ENCODE data around the gene SKIC8.

The SKIC8 gene

DNA sequence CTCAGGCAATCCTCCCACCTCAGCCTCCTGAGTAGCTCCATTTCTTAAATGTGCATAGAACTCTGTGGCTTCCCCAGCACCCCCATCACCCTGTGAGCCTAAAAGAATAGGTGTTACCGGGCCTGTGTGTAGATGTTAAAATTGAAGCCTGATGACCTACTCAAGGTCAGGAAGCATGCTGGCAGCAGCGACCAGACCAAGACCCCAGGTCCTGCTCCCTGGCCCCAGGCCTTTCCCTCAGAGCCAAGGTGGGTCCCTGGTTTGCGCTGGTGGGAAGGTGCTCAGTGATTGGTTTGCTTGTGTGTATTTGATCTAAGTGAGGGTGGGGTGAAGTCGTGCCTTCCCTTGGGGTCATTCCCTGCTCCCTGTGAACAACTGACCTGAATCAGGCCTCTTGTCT lies 22.4 kb upstream of the SKIC8 start:
- DNase-seq (ENCODE audit: low spot score) = no peak

- no peak for DNase-seq (ENCODE audit: low spot score)
Measured at GRCh38 chr15:78321041-78321570, 21.7 kb upstream of the SKIC8 start.

GRCh38 chr15:78320183-78320582 lies 20.8 kb upstream of the SKIC8 start:
- DNase-seq (ENCODE audit: low spot score) = no peak

GRCh38 chr15:78319588-78319987 lies 20.2 kb upstream of the SKIC8 start:
- no peak for DNase-seq (ENCODE audit: low spot score)

- DNase-seq (ENCODE audit: low spot score) = no peak
Measured at GRCh38 chr15:78317145-78317836, 17.9 kb upstream of the SKIC8 start.

DNA sequence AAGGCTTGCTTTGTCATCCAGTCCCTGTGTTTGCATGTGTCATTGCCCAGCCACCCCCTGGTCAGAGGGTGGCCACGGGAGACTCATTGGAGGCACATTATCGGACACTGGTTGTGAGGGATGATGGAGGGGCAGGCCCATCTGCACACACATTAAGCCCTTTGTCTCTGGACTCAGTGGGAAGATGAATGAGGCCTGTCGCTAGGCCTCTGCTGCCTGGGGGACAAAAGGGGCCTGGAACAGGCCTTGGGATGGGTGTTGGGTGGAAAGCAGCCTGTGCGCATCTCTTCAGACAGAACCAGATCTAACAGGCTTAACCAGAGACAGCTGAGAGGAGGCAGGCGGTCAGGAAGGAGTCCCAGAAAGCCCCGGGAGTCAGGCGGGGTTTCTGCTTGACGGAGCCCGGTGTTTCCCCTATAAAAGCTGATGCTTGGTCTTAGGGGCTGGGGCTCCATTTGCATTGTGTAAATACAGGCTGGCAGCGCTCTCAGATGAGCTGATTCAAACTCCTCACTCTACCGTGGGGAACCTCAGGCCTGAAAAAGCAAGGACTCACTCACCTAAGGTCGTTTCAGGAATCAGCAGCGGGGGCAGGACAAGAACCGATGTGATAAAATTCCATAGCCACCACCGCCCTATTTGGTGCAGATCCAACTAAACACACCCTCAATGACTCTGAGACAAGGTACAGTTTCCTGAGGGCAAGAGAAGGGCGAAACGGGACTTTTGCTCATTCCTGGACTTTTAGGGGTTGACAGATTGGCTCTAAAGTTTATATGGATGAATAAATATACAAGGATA lies 17.1 kb upstream of the SKIC8 start:
- DNase-seq (ENCODE audit: low spot score) = no peak

- no peak for DNase-seq (ENCODE audit: low spot score)
Measured at GRCh38 chr15:78315686-78316282, 16.4 kb upstream of the SKIC8 start.

DNA sequence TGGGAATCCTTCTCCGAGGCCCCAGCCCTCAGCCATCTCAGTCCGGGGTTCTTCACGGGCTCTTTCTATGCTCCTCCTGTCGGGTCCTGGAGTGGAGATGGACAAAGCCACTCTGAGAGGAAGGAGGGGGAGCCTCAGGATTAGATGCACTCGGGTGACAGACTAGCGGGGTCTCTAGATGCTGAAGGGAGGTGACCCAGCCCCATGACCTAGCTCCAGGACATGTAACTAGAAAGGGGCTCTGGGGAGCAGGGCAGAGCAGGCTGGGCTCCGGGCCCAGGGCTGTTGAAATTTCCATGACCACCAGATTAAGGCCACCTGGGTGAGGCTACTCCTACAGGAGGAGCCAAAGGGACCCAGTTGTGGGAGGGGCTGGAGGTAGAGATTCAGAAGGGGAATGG lies 14.8 kb upstream of the SKIC8 start:
- DNase-seq (ENCODE audit: low spot score) = no peak

DNA sequence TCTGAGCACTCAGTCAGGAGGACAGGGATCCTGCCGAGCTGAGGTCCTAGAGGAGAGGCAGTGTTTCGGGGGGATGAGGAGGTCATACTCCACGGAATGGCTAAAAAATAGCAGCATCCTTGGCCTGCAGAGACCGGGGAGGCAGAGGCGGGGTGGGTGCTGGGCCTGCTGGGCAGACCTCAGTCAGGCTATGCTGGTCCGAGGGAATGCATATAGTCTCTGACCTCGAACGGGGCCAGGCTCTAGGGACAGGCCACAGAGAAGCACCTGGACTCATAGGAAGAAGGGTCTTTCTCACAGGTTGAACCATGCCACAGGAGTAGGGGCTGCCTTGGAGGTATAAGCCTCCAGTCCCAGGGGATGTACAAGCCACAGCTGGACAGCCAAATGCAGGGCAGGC lies 14.0 kb upstream of the SKIC8 start:
- DNase-seq (ENCODE audit: low spot score) = no peak

- DNase-seq (ENCODE audit: low spot score) = no peak
Measured at GRCh38 chr15:78312957-78313356, 13.5 kb upstream of the SKIC8 start.

DNA sequence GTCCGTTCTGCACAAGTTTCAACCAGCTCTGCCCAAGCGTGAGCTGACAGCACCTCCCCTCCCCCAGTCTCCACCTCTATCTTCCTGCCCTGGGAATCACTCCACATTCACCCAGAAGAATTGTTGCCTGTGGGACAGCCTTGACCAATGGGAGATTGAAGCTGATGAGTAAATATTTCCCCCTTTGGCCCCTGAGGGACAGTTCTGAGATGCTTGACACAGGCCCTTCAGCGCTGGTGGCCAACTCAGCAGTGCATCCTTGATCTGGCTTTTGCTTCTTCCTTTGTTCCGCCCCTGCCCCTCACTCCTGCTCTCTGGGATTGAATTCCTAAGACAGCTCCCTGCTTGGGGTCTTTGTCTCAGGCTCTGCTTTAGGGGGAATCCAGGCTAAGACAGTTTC lies 13.1 kb upstream of the SKIC8 start:
- no peak for DNase-seq (ENCODE audit: low spot score)

DNA sequence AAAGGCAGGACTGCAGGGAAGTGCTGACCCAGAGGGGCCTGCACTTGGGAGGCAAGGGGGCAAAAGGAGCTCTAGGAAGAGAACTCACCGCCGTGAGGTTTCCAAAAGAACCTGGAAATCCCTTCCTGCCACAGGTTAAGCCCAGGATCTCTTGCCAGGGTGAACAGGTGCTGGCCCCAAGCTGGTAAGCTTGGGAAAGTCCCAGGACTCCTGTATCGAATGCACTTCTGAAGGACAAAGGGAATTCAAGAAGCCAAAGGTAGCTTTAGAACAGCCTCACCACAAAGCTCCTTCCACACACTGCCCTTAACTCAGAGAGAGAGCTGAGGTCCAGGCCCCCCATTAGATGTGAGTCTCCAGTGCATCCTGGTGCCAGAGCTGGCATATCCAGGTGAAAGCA lies 11.9 kb upstream of the SKIC8 start:
- no peak for DNase-seq (ENCODE audit: low spot score)

- no peak for DNase-seq (ENCODE audit: low spot score)
Measured at GRCh38 chr15:78308422-78309032, 9.1 kb upstream of the SKIC8 start.

- no peak for DNase-seq (ENCODE audit: low spot score)
Measured at GRCh38 chr15:78307976-78308375, 8.6 kb upstream of the SKIC8 start.

GRCh38 chr15:78306176-78306774 lies 6.9 kb upstream of the SKIC8 start:
- no peak for DNase-seq (ENCODE audit: low spot score)

- DNase-seq (ENCODE audit: low spot score) = no peak
Measured at GRCh38 chr15:78304216-78305066, 5.0 kb upstream of the SKIC8 start.

GRCh38 chr15:78302579-78303312 lies 3.3 kb upstream of the SKIC8 start:
- no peak for DNase-seq (ENCODE audit: low spot score)

GRCh38 chr15:78301828-78302227 lies 2.4 kb upstream of the SKIC8 start:
- DNase-seq (ENCODE audit: low spot score) = no peak

DNA sequence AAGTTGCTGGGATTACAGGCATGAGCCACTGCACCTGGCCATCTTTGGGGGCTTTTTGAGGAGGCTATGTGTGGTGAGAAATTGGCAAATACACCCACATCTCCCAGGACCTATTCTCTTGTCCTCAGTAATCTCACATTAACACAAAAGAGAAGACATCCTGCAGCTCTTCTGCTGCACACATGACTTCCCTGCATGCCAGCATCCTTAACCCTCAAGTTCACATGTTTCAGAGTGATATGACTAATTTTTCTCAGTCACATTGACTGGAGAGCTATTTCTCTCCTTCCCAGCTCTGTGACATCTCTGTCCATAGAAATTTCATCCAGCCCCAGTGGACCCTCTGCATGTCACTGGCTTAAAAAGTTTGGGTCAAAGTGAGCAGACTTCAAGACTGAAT lies 1.9 kb upstream of the SKIC8 start:
- no peak for DNase-seq (ENCODE audit: low spot score)

GRCh38 chr15:78292219-78292618 lies 7.2 kb downstream of the SKIC8 start:
- DNase-seq (ENCODE audit: low spot score) = no peak

- no peak for DNase-seq (ENCODE audit: low spot score)
Measured at GRCh38 chr15:78291698-78292097, 7.7 kb downstream of the SKIC8 start.

Measured in CD4-positive, alpha-beta T cell treated with Interleukin-6 at 100 ng/mL for 8 hours (primary cell).